Endothelial cell of umbilical vein (primary cell): ENCODE results near the gene MEAK7. TPM values are rescaled to one million over a fixed set of nuclear protein-coding genes. Genes with fewer than 3 reads are reported as not detected.

Source experiments
- BruUV-seq: library from RNA; stranded (reverse); fragments of 400-500 nt; replicated peaks from 2 replicates; lab custom pipeline; 2021; lab: Mats Ljungman, UMichigan
- CTCF ChIA-PET: fragments of 300-600, 350-600 bp; sonication (Branson Sonifier 250); formaldehyde crosslinking; loops from one replicate; lab custom pipeline; 2021; ENCODE audit warnings: antibody characterized with exemption, inconsistent platforms; lab: Charles Lee
- POLR2A ChIA-PET: fragments of 300-600, 350-600 bp; sonication (Branson Sonifier 250); formaldehyde crosslinking; loops from one replicate; lab custom pipeline; 2021; ENCODE audit warnings: antibody characterized with exemption, inconsistent platforms; lab: Charles Lee
- DNase-seq: peaks from one replicate; pipeline ENCODE4 v3.0.0-alpha.2; 2011; ENCODE audit warnings: low read depth, low spot score
- FAIRE-seq: peaks from 2 replicates; lab custom pipeline; 2011; peaks lifted over from hg19 to GRCh38; lab: Jason Lieb, UNC
- H2AFZ ChIP-seq: 2 replicates; pipeline ENCODE4 v1.6.0; 2012; ENCODE audit warnings: low read depth, low read length, control low read depth, inconsistent platforms
- H3K27ac ChIP-seq: 2 replicates; pipeline ENCODE4 v1.5.1; 2011; ENCODE audit warnings: low read depth, mild to moderate bottlenecking, control low read depth, low read length, moderate library complexity; ENCODE audit not compliant: insufficient read depth
- H3K27me3 ChIP-seq, 2 experiments: 2 replicates each; pipeline versions ENCODE4 v1.6.0 to v1.6.1; 2011; ENCODE audit warnings: low read length in 2 of 2, mixed read lengths in 1 of 2; ENCODE audit not compliant: control insufficient read depth in 2 of 2, insufficient read depth in 2 of 2
- H3K36me3 ChIP-seq, 2 experiments: 2 replicates in 1 of 2; 3 replicates in 1 of 2; pipeline ENCODE4 v1.5.1; 2011; ENCODE audit warnings: low read length in 2 of 2, mild to moderate bottlenecking in 1 of 2, moderate library complexity in 1 of 2; ENCODE audit not compliant: control insufficient read depth in 2 of 2, insufficient read depth in 2 of 2; ENCODE audit errors: extremely low read depth in 1 of 2
- H3K4me1 ChIP-seq: 3 replicates; pipeline ENCODE4 v1.5.1; 2011; ENCODE audit warnings: mild to moderate bottlenecking, low read length; ENCODE audit not compliant: control insufficient read depth, insufficient read depth; ENCODE audit errors: extremely low read depth
- H3K4me2 ChIP-seq: 2 replicates; pipeline ENCODE4 v1.6.1; 2011; ENCODE audit warnings: low read length, control low read depth, mixed read lengths; ENCODE audit not compliant: insufficient read depth
- H3K4me3 ChIP-seq, 3 experiments: fragments of 200-600 bp in 1 of 3; sonication (generic), shearing (Covaris generic) in 1 of 3; replicated peaks in 1 of 3; 2 replicates each; pipeline ENCODE4 v1.5.1; 2011 to 2016; ENCODE audit warnings: control low read depth in 3 of 3, low read length in 3 of 3, mild to moderate bottlenecking in 2 of 3, inconsistent platforms in 1 of 3, low read depth in 1 of 3, moderate library complexity in 1 of 3; ENCODE audit not compliant: insufficient read depth in 1 of 3
- H3K79me2 ChIP-seq: 2 replicates; pipeline ENCODE4 v1.6.0; 2012; ENCODE audit warnings: low read length, inconsistent platforms; ENCODE audit not compliant: control insufficient read depth, insufficient read depth
- H3K9ac ChIP-seq: replicated peaks from 2 replicates; pipeline ENCODE3; 2011; ENCODE audit warnings: low read length, control low read depth; ENCODE audit not compliant: insufficient read depth; ENCODE audit errors: extremely low read depth
- H3K9me1 ChIP-seq: replicated peaks from 3 replicates; pipeline ENCODE4 v1.6.0; 2011; ENCODE audit warnings: mild to moderate bottlenecking, low read length; ENCODE audit not compliant: control insufficient read depth, insufficient read depth; ENCODE audit errors: extremely low read depth
- H3K9me3 ChIP-seq: replicated peaks from 2 replicates; pipeline ENCODE4 v1.5.1; 2012; ENCODE audit warnings: low read length, inconsistent platforms; ENCODE audit not compliant: control insufficient read depth, insufficient read depth
- H4K20me1 ChIP-seq: replicated peaks from 2 replicates; pipeline ENCODE3; 2011; ENCODE audit warnings: mild to moderate bottlenecking, low read length; ENCODE audit not compliant: control insufficient read depth, insufficient read depth; ENCODE audit errors: extremely low read depth
- CTCF ChIP-seq, 2 donors: IDR thresholded peaks; 1 replicate in 1 of 2; 2 replicates in 1 of 2; pipeline ENCODE4 v1.5.1; 2011; ENCODE audit warnings: low read length in 2 of 2, mild to moderate bottlenecking in 2 of 2, moderate library complexity in 2 of 2, control low read depth in 1 of 2, inconsistent platforms in 1 of 2, low read depth in 1 of 2; ENCODE audit not compliant: insufficient read depth in 1 of 2; ENCODE audit errors: extremely low read depth in 1 of 2
- EZH2 ChIP-seq: IDR thresholded peaks from 2 replicates; pipeline ENCODE4 v1.6.1; 2012; ENCODE audit warnings: borderline replicate concordance, low read depth, mild to moderate bottlenecking, moderate library complexity, low read length, inconsistent platforms; ENCODE audit not compliant: severe bottlenecking
- FOS ChIP-seq: IDR thresholded peaks from 2 replicates; pipeline ENCODE4 v1.6.1; 2011; ENCODE audit warnings: mild to moderate bottlenecking, low read length, moderate library complexity, borderline replicate concordance; ENCODE audit not compliant: insufficient read depth
- GATA2 ChIP-seq: IDR thresholded peaks from 2 replicates; pipeline ENCODE4 v1.7.0; 2011; ENCODE audit warnings: low read depth, mild to moderate bottlenecking, moderate library complexity, mixed read lengths, low read length; ENCODE audit not compliant: insufficient read length, insufficient read depth
- JUN ChIP-seq: IDR thresholded peaks from 2 replicates; pipeline ENCODE4 v1.6.1; 2011; ENCODE audit warnings: borderline replicate concordance, low read depth; ENCODE audit not compliant: insufficient read length, insufficient read depth
- MAX ChIP-seq: IDR thresholded peaks from 2 replicates; pipeline ENCODE4 v1.6.1; 2011; ENCODE audit not compliant: insufficient read depth, insufficient read length
- POLR2A ChIP-seq: IDR thresholded peaks from 2 replicates; pipeline ENCODE4 v1.6.1; 2012; ENCODE audit warnings: low read depth, mild to moderate bottlenecking, control low read depth, low read length
- POLR2AphosphoS5 ChIP-seq: IDR thresholded peaks from 2 replicates; pipeline ENCODE4 v1.6.1; 2012; ENCODE audit warnings: low read depth, mild to moderate bottlenecking, control low read depth, low read length, moderate library complexity; ENCODE audit not compliant: insufficient read depth
- dilution Hi-C: fragments of 300-500 bp; cut with MboI; formaldehyde crosslinking; loops from one replicate; pipeline ENCODE4 v1.15.0; 2019; ENCODE audit warnings: low sequenced_read_pairs; ENCODE audit not compliant: extremely low pct_ligation_motif_present
- intact Hi-C: fragments of 100-400 bp; cut with micrococcal nuclease; formaldehyde crosslinking; loops from one replicate; pipeline ENCODE4 v1.10.0; 2022
- polyA plus RNA-seq, 4 experiments: library from polyadenylated mRNA; depleted of rRNA in 3 of 4; stranded (reverse) in 3 of 4; unstranded in 1 of 4; fragments of >200 nt; gene quantifications; 2 replicates each; pipeline versions ENCODE4 v1.2.1 to v1.2.3, GENCODE V29; 2011 to 2012; ENCODE audit warnings: missing spikeins in 1 of 4
- total RNA-seq: library from RNA; stranded (reverse); gene quantifications from 2 replicates; pipeline ENCODE4 v1.2.3, GENCODE V29; 2021

MEAK7 gene
- total and polyA plus RNA-seq, 2 donors (not counting 3 experiments of a cell fraction or from before 2014, with no cell fraction given): 16.2 to 22.7 TPM

GRCh38 chr16:84498223-84498610 is 6.2 kb downstream of the MEAK7 start:
- H3K9me3 ChIP-seq: no peaks in the 10 kb centered on the region
- no peak overlapping the region for H2AFZ ChIP-seq
- dilution Hi-C loops: no loop called here
- H3K4me3 ChIP-seq: no peak overlapping the region
- no peaks in the 10 kb centered on the region for H3K9me1 ChIP-seq
- POLR2A ChIA-PET: no interaction called here
- H3K79me2 ChIP-seq: no peaks in the 10 kb centered on the region
- H3K27me3 ChIP-seq: no peaks in the 10 kb centered on the region
- no TSS peak for BruUV-seq
- peaks cover 8 to 13% of the 10 kb centered on the region in 2 experiments for H3K36me3 ChIP-seq
- no peak overlapping the region for H3K4me2 ChIP-seq
- TF ChIP-seq CTCF (IDR thresholded peaks at IDR 0.05; ENCODE audit: extremely low read depth in 1 of 2, insufficient read depth in 1 of 2, low read depth in 1 of 2, low read length in 2 of 2) (no peak), FOS (no peak), POLR2AphosphoS5 (no peak), POLR2A (no peak), EZH2 (no peak), JUN (no peak), GATA2 (no peak), MAX (no peak)
- no peak for FAIRE-seq
- CTCF ChIA-PET: interaction anchor here (1.1 to 1.5 kb wide), 4 partner anchors 8 to 221 kb away, joined by 3 to 9 read pairs (median 5); no protein-coding TSS in a partner anchor
- H3K4me1 ChIP-seq: no peaks in the 10 kb centered on the region
- no peak overlapping the region for H3K9ac ChIP-seq
- intact Hi-C loops: no loop called here
- no peak for DNase-seq
- no peaks in the 10 kb centered on the region for H4K20me1 ChIP-seq
- no peak overlapping the region for H3K27ac ChIP-seq
